GM19372 (cell line): ENCODE results near the gene GNAQ.

ENCODE experiments used
- ATAC-seq: cut with Tn5 transposase; IDR thresholded peaks from one replicate; pipeline ENCODE4 v1.9.1; 2021; ENCODE audit warnings: mild to moderate bottlenecking, low read depth, moderate library complexity; ENCODE audit not compliant: unreplicated experiment

GNAQ gene

GRCh38 chr9:77980622-77981021 lies 51.0 kb downstream of the GNAQ start:
- no peak for ATAC-seq

- ATAC-seq, result no peak
Measured at GRCh38 chr9:77978086-77978781, 53.4 kb downstream of the GNAQ start.

GRCh38 chr9:77977210-77977611 lies 54.4 kb downstream of the GNAQ start:
- no peak for ATAC-seq

GRCh38 chr9:77975806-77976205 lies 55.8 kb downstream of the GNAQ start:
- no peak for ATAC-seq

- ATAC-seq, result no peak
Measured at GRCh38 chr9:77975036-77975435, 56.6 kb downstream of the GNAQ start.

GRCh38 chr9:77974434-77974833 lies 57.2 kb downstream of the GNAQ start:
- no peak for ATAC-seq

GRCh38 chr9:77969083-77969482 lies 62.5 kb downstream of the GNAQ start:
- ATAC-seq, result no peak

- ATAC-seq, result no peak
Measured at GRCh38 chr9:77968506-77968905, 63.1 kb downstream of the GNAQ start.

GRCh38 chr9:77966718-77967117 lies 64.9 kb downstream of the GNAQ start:
- no peak for ATAC-seq

GRCh38 chr9:77965445-77966123 lies 66.0 kb downstream of the GNAQ start:
- ATAC-seq, result no peak

GRCh38 chr9:77964258-77964657 lies 67.4 kb downstream of the GNAQ start:
- no peak for ATAC-seq

- no peak for ATAC-seq
Measured at GRCh38 chr9:77961541-77961940, 70.1 kb downstream of the GNAQ start.

- ATAC-seq, result no peak
Measured at GRCh38 chr9:77960356-77961153, 71.1 kb downstream of the GNAQ start.

GRCh38 chr9:77959803-77960202 lies 71.8 kb downstream of the GNAQ start:
- ATAC-seq, result no peak

GRCh38 chr9:77957652-77958051 lies 74.0 kb downstream of the GNAQ start:
- no peak for ATAC-seq

- ATAC-seq, result no peak
Measured at GRCh38 chr9:77956555-77956954, 75.1 kb downstream of the GNAQ start.

GRCh38 chr9:77954666-77955015 lies 77.0 kb downstream of the GNAQ start:
- ATAC-seq, result no peak

GRCh38 chr9:77954013-77954665 lies 77.5 kb downstream of the GNAQ start:
- no peak for ATAC-seq

- no peak for ATAC-seq
Measured at GRCh38 chr9:77953590-77953989, 78.0 kb downstream of the GNAQ start.

- no peak for ATAC-seq
Measured at GRCh38 chr9:77952635-77953328, 78.8 kb downstream of the GNAQ start.
